Heart left ventricle (tissue), 16 donors: Measurements from ENCODE around the gene TNFSF4. TPM values are rescaled to one million over a fixed set of nuclear protein-coding genes. Genes with fewer than 3 reads are reported as not detected.

ENCODE experiments used
- ATAC-seq, 4 donors: fragments of 200-7000 bp; cut with Tn5 transposase; one replicate each; pipeline ENCODE4 v1.9.1; 2020 to 2022; ENCODE audit warnings: moderate library complexity in 4 of 4, mild to moderate bottlenecking in 3 of 4, moderate number of reproducible peaks in 1 of 4
- DNase-seq, 5 donors: peaks; one replicate each; pipeline ENCODE4 v3.0.0-alpha.2; 2020
- H3K27ac ChIP-seq, 12 donors: fragments of 200-600 bp; sonication (generic) in 4 of 12; one replicate each; pipeline versions ENCODE4 v1.5.0 to v1.8.0; 2016 to 2022; ENCODE audit warnings: mild to moderate bottlenecking in 2 of 12
- H3K27me3 ChIP-seq, 9 donors: fragments of 200-600 bp; sonication (generic) in 2 of 9; one replicate each; pipeline versions ENCODE4 v1.5.1 to v1.8.0; 2016 to 2022; ENCODE audit warnings: mild to moderate bottlenecking in 3 of 9
- H3K36me3 ChIP-seq, 9 donors: fragments of 200-600 bp; sonication (generic) in 2 of 9; one replicate each; pipeline versions ENCODE4 v1.5.0 to v1.8.0; 2018 to 2022; ENCODE audit warnings: mild to moderate bottlenecking in 2 of 9
- H3K4me1 ChIP-seq, 12 donors: fragments of 200-600 bp; sonication (generic) in 4 of 12; one replicate each; pipeline versions ENCODE4 v1.5.0 to v1.8.0; 2016 to 2022; ENCODE audit warnings: mild to moderate bottlenecking in 3 of 12
- H3K4me3 ChIP-seq, 12 donors: fragments of 200-600 bp; sonication (generic) in 4 of 12; one replicate each; pipeline versions ENCODE4 v1.5.0 to v1.8.0; 2017 to 2022; ENCODE audit warnings: mild to moderate bottlenecking in 9 of 12, moderate library complexity in 4 of 12
- H3K9me3 ChIP-seq, 12 donors: fragments of 200-600 bp; sonication (generic) in 4 of 12; one replicate each; pipeline versions ENCODE4 v1.5.0 to v1.8.0; 2016 to 2022; ENCODE audit warnings: mild to moderate bottlenecking in 1 of 12
- CTCF ChIP-seq, 12 donors: fragments of 200-600 bp; sonication (generic) in 4 of 12; IDR thresholded peaks; one replicate each; pipeline versions ENCODE4 v1.5.0 to v1.8.0; 2018 to 2022; ENCODE audit warnings: antibody characterized with exemption in 12 of 12, mild to moderate bottlenecking in 5 of 12
- POLR2A ChIP-seq, 2 donors: fragments of 450-650 bp; IDR thresholded peaks; one replicate each; pipeline ENCODE4 v1.6.1; 2017; ENCODE audit warnings: antibody characterized with exemption in 2 of 2, mild to moderate bottlenecking in 2 of 2, moderate library complexity in 2 of 2
- WGBS, 4 donors: extraction: QIAGEN DNeasy Blood & Tissue Kit in 2 of 4; methylation state at CpG; one replicate each; pipeline versions ENCODE4 v1.1.5 to v1.1.7; 2013 to 2018; 5-methylcytosine and 5-hydroxymethylcytosine counted together
- intact Hi-C, 10 donors: fragments of 100-400 bp; cut with DNase I; formaldehyde crosslinking; loops; one replicate each; pipeline versions ENCODE4 v1.11.1 to v1.14.2; 2022
- polyA plus RNA-seq, 2 donors: library from polyadenylated mRNA; stranded (reverse); fragments of 200-250 nt; gene quantifications; one replicate each; pipeline ENCODE4 v1.2.3, GENCODE V29; 2013
- total RNA-seq, 9 donors: library from RNA; depleted of rRNA in 2 of 9; stranded (reverse); fragments of >200 nt in 2 of 9; fragmentation: NEBNext Ultra II Directional in 3 of 9; extraction: Animal tissue kit (Norgen Biotek cat#: 25700) in 3 of 9; gene quantifications; one replicate each; pipeline versions ENCODE4 v1.1.0 to v1.2.4, GENCODE V29; 2016 to 2023
- donor health status: ischemic (EF 13 %, LVEDD 7.1; RV severe dilation, severe dysfunction).
- donor health status: healthy with polysubstance abuse.
- donor health status: DM: no; HTN: yes; CAD: no.
- donor health status: DM: no; HTN: no; CAD: no.
- donor health status: ischemic (EF 25% LVEDD 6.9; RV normal size, moderate dysfunction).
- donor health status: ischemic (EF 25% LVEDD 5.7; RV mildly dilated, moderate dysfunction).
- donor health status: healthy.
- donor health status: DM: yes; HTN: yes; CAD: no.
- donor health status: ischemic (EF 35%, LVEDD 5.7; RV mildly dilated, moderate dysfunction).
- donor health status: nonischemic (EF 11% LVEDD 7.7; RV severe dilation, severe dysfunction).
- donor health status: DM: yes; HTN: yes; CAD: no.
- donor health status: PGD.
- donor health status: ischemic (EF 29% LVEDD 5.4; RV normal size, mild dysfunction).
- donor health status: nonischemic (EF 23%, LVEDD 6.1; RV moderate dilation, normal function).

Gene TNFSF4
- total and polyA plus RNA-seq, 11 donors = 0.19 to 1.6 (median 0.60) TPM

GRCh38 chr1:173171152-173171551, 36.0 kb downstream of the TNFSF4 start:
- WGBS, 4 donors = 79 to 86% (median 83%) methylated on average over 2 of the region's 2 CpGs
- Histone ChIP-seq H3K36me3 (no peaks in the 10 kb centered on the region), H3K9me3 (peaks cover 0 to 36% (median 7%) of the 10 kb centered on the region in 12 donors), H3K4me3 (no peak overlapping the region), H3K4me1 (no peaks in the 10 kb centered on the region), H3K27ac (no peak overlapping the region), H3K27me3 (no peaks in the 10 kb centered on the region)
- intact Hi-C loops = no loop called here
- TF ChIP-seq CTCF (IDR thresholded peaks at IDR 0.05) (no peak), POLR2A (IDR thresholded peaks at IDR 0.05) (no peak)
- ATAC-seq = no peak
- no peak for DNase-seq

GRCh38 chr1:173168941-173169340, 38.2 kb downstream of the TNFSF4 start:
- Histone ChIP-seq H3K4me3 (no peak overlapping the region), H3K27me3 (no peaks in the 10 kb centered on the region), H3K4me1 (no peaks in the 10 kb centered on the region), H3K9me3 (peaks cover 0 to 34% (median 7%) of the 10 kb centered on the region in 12 donors), H3K27ac (no peak overlapping the region), H3K36me3 (no peaks in the 10 kb centered on the region)
- no peak for ATAC-seq
- no peak for TF ChIP-seq POLR2A (IDR thresholded peaks at IDR 0.05)
- DNase-seq = no peak
- 94 to 99% (median 96%) methylated on average over 2 of the region's 2 CpGs for WGBS, 4 donors
- intact Hi-C loops = no loop called here

DNA sequence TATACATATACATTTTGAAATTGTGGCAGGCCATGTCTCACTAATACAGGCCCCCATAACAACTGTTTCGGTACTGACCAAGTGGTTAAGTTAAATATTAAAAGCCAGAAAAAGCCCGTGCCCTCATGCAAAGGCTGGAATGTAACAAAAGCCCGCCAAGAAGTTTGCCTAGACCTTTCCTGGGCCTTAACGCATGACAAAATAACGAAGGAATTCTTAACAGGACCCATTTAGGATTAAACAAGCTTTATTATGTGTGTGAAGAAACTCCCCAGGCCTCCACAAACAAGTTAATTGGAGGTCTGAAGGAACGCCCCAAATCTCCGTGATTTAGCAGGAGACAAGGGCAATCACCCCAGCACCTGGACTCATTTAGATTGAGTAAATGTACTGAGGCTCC, 42.4 kb downstream of the TNFSF4 start:
- no peaks in the 10 kb centered on the region for H3K36me3 ChIP-seq
- H3K9me3 ChIP-seq = no peaks in the 10 kb centered on the region
- DNase-seq (no peak), ATAC-seq (no peak)
- TF ChIP-seq CTCF (IDR thresholded peaks at IDR 0.05) (no peak), POLR2A (IDR thresholded peaks at IDR 0.05) (no peak)
- no peak overlapping the region for H3K4me3 ChIP-seq
- no peaks in the 10 kb centered on the region for H3K27me3 ChIP-seq
- no peak overlapping the region for H3K27ac ChIP-seq
- H3K4me1 ChIP-seq = no peaks in the 10 kb centered on the region
- 72 to 82% (median 79%) methylated on average over 7 of the region's 7 CpGs for WGBS, 4 donors
- intact Hi-C loops = no loop called here

DNA sequence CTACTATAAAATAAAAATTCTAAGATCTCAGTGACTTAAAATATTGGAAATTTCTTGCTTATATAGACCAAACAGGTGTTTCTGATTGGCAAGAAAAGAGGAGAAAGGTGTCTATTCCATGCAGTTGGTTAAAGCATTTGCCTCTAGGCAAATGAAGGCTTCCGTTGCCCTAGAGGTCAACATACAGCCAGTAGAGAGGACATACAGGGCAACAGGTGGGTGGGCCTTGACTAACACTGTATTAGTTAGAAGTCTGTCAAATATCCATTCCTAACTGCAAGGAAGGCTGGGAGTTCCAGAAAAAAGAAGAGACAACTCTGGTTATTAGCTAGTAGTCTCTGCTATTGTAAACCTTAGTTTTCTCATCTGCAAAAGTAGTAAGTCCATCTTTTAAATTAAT, 43.0 kb downstream of the TNFSF4 start:
- 92 to 97% (median 95%) methylated on average over 1 of the region's 1 CpG for WGBS, 4 donors

More for the DNA sequence above, 43.0 kb downstream of the TNFSF4 start:
- no peaks in the 10 kb centered on the region for H3K4me1 ChIP-seq
- no peaks in the 10 kb centered on the region for H3K27me3 ChIP-seq
- H3K9me3 ChIP-seq = no peaks in the 10 kb centered on the region
- DNase-seq (no peak), ATAC-seq (no peak)
- H3K4me3 ChIP-seq = no peak overlapping the region
- no peaks in the 10 kb centered on the region for H3K36me3 ChIP-seq
- H3K27ac ChIP-seq = no peak overlapping the region
- TF ChIP-seq CTCF (IDR thresholded peaks at IDR 0.05) (no peak), POLR2A (IDR thresholded peaks at IDR 0.05) (no peak)
- intact Hi-C loops = no loop called here
